HL-60/S4 treated with phorbol 12-myristate 13-acetate at 8.2 ng/mL for 4 days and 3 days (cell line): ENCODE results near the gene PASK.

Experiments
- in situ Hi-C: fragments of 300-500 bp; cut with MboI; formaldehyde crosslinking; loops from 2 replicates; pipeline ENCODE4 v1.15.0; 2022; ENCODE audit warnings: low sequenced_read_pairs

The PASK gene

GRCh38 chr2:241128266-241128665 lies 21.0 kb downstream of the PASK start:
- in situ Hi-C loops = no loop called here

DNA sequence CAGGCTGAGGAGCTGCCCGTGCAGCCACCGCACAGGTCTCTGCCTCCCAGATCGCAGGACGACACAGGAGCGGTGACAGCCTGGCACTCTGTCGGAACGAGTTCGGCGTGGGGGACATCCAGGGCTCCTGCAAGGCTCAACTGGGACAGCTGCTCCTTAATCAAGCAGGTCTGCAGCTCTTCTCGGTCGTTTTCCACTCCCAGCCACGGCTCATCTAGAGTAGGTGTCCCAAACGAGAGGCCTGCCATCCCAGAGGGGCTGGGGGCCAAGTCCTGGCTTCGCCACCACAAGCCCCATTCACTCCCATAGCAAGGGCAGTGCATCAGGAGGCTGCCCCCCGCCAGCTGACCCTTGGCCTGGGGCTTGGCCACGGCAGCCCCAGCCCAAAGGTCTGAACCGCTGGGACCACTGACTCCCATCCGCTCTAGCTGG lies 22.5 kb downstream of the PASK start:
- in situ Hi-C loops = no loop called here

GRCh38 chr2:241126201-241126611 lies 23.1 kb downstream of the PASK start:
- in situ Hi-C loops = no loop called here

- in situ Hi-C loops = no loop called here
These were observed 23.6 kb downstream of the PASK start for GRCh38 chr2:241125626-241126025.

DNA sequence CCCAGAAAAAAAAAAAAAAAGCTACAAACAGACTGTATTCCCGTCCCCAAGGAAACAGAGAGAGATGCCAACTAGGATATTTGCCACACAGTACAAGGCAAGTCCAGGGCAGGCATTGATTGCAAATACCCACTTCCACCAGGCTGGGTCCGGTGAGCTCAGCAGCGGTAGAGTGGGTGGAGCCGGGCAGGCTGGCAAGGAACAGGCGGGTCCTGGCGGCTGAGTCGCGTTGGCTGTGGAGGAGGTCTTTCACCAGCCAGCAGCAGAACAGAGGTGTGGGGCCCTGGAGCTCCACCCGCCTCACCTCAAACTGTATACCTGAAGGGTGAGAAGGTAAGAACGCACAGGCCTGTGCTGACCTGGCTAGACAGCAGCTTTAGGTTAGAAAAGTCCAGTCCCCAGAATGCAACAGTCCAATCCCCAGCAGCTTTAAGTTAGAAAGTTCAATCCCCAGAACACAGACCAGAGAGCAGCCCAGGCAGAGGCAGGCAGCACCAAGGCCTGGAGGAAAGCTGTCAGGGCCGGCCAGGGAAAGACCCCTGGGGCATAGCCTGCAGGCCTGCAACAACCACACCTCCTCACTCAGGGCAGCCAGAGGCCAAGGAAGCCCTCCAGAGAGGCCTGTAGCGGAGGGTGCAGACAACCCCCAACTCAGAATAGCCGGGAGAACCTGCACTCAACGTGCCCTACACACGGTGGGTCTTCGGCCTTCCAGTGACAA lies 25.3 kb downstream of the PASK start:
- in situ Hi-C loops = no loop called here

DNA sequence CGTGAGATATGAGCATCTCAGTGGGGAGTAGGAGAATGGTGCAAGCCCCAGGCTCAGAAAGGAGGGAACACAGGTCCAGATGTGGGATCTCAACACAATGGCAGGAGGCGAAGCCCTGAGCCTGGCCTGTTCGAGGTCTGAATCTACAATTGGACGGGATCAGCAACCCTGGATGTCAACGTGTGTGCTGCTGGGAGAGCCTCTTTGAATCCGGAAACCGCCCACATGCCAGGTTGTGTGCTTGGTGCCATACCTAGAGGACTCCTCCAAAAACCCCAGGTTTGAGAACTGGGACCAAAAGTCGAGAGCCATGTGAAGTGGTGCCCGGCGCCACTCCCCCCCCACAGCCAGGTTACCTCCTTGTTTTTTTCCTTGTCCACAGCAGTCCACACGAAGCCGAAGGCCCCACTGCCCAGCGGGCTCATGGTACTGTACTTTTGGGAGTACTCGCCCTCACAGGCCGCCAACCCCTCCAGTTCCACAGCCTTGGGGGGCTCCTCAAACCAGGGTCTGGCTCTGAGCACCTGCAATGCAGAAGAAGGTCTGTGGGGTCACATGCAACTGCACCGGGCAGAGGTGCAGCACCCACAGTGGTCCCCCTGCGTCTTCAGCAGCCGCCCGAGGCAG lies 26.8 kb downstream of the PASK start:
- in situ Hi-C loops = no loop called here

DNA sequence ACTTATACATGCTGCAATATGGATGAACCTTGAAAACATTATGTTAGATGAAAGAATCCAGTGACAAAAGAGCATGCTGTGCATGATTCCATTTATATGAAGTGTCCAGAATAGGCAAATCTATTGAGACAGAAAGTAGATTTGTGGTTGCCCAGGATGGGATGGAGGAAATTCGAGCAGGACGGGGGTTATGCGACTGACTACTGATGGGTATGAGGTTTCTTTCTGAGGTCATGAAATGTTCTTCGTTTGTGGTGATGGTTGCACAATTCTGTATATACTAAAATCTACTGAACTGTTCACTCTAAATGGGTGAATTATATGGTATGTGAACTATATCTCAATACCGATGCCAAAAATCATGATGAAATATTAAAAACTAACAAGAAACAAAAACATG lies 28.3 kb downstream of the PASK start:
- in situ Hi-C loops = no loop called here

DNA sequence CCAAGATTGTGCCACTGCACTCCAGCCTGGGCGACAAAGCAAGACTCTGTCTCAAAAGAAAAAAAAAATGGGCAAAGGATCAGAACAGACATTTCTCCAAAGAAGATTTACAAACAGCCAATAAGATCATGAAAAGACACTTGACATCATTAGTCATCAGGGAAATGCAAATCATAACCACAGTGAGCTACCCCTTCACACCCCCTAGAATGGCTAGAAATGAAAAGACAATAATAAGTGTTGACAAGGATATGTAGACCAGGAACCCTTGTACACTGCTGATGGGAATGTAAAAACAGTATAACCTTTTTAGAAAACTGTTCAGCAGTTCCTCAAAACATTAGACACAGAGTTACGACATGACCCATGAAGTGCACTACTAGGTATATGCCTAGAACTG lies 28.8 kb downstream of the PASK start:
- in situ Hi-C loops = no loop called here

GRCh38 chr2:241118737-241119505 lies 30.4 kb downstream of the PASK start:
- in situ Hi-C loops = no loop called here

DNA sequence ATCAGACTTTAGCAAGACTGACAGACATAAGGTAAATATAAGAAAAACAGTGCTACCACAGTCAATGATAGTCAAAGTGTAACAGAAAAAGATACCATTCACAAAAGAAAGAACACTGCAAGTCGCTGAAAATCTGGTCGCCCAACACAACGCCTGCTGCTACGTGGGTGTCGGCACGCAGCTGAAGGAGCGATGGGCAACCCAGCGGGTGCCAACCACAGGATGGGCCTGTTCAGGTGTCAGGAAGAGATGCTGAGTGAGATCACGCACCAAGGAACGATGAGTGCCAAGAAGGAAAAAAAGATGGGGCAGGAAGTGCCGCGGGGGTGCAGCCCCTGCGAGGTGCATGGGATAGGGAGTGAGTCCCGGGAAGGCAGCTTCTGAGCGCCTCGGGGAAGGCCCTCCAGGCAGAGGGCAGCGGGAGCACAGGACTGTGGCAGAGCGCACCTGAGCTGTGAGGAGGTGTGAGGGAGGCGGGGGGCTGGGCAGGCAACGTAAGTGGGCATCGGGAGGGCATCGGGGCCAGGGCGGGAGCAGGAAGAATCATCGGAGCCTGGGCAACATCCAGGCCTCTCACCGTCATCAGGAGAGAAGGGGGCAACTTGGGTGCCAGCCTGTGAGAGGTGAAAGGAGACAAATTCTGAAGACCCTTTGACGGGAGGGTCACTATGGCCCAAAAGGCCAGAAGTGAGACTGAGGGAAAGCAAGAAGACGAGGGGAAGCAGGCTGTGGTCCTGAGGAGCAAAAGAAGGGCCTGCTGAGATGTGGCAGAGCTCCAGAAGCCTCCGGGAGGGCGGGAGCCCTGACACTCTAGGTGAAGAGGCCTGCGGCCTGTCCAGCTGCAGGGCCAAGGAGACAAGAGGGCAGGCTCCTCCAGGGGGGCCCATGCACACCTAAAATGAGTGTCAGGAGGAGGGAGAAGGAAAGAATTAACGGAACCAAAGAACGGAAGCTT lies 32.4 kb downstream of the PASK start:
- in situ Hi-C loops = no loop called here

DNA sequence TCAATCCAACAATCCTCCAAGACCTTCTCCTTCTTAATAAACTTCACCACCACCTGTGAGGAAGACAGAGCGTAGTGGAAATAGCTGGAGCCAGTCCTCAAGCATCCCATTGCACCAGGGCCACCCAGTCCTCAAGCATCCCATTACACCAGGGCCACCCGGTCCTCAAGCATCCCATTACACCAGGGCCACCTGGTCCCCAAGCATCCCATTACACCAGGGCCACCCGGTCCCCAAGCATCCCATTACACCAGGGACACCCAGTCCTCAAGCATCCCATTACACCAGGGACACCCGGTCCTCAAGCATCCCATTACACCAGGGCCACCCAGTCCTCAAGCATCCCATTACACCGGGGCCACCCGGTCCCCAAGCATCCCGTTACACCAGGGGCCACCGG lies 33.9 kb downstream of the PASK start:
- in situ Hi-C loops = no loop called here

DNA sequence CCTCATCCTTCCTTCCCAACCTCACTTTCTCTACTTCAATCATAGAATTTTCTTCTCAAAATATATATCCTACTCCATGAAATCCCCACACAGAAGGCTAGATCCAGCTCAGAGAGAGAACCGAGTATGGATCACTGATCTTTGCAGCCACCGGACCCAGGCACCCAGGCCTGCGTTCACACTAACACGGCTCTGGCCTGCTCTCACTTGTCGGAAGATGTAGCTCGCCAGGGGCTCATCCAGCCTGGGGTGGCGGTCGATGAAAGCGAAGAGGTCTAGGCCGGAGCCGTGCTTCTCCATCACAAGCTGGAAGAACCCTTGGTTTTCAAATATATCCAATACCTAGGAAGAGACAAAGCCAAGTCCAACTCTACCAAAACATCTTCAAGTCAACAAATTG lies 34.4 kb downstream of the PASK start:
- in situ Hi-C loops = no loop called here

- in situ Hi-C loops = no loop called here
These were observed 36.7 kb downstream of the PASK start for GRCh38 chr2:241112592-241112991.

- in situ Hi-C loops = no loop called here
These were observed 37.2 kb downstream of the PASK start for GRCh38 chr2:241112046-241112445.

DNA sequence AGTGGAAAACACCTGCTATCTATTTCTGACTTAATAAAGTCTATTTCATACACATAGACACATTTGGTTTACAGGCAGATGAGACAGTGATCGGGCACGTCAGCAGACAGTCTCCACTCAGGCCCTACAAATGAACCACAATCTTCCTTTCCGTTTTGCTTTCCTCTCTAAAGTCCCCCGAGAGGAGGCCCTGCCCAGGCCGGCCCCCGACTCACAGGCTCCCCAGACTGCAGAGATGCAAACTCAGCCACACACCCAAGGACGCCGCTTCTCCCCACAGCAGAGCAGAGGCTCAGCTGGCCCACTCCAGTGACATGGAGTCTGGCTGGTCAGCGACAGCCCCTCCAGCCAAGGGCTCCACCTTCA lies 37.8 kb downstream of the PASK start:
- in situ Hi-C loops = no loop called here

- in situ Hi-C loops = no loop called here
These were observed 38.4 kb downstream of the PASK start for GRCh38 chr2:241110607-241111439.

GRCh38 chr2:241110089-241110606 lies 39.1 kb downstream of the PASK start:
- in situ Hi-C loops = no loop called here

- in situ Hi-C loops = no loop called here
These were observed 39.8 kb downstream of the PASK start for GRCh38 chr2:241109210-241110088.
